WTC11 (cell line): ENCODE measurements around the gene KDM4F. TPM values are rescaled to one million over a fixed set of nuclear protein-coding genes. Genes with fewer than 3 reads are reported as not detected.

Source experiments
- ATAC-seq: fragments of 200-7000 bp; cut with Tn5 transposase; 2 replicates; pipeline ENCODE4 v1.10.0; 2021; ENCODE audit warnings: mild to moderate bottlenecking, moderate library complexity
- CTCF ChIA-PET: fragments of 300-600 bp; sonication (Branson Sonifier 250); formaldehyde crosslinking; loops from one replicate; lab custom pipeline; 2021; ENCODE audit warnings: antibody characterized with exemption; lab: Charles Lee
- POLR2A ChIA-PET: fragments of 350-600 bp; sonication (Branson Sonifier 250); formaldehyde crosslinking; loops from one replicate; lab custom pipeline; 2021; ENCODE audit warnings: antibody characterized with exemption; lab: Charles Lee
- DNase-seq: peaks from one replicate; pipeline ENCODE4 v3.0.0; 2021; ENCODE audit warnings: low spot score
- H3K27ac Mint-ChIP-seq: 2 replicates; pipeline ENCODE4 v1.8.0; 2021; ENCODE audit warnings: mixed read lengths
- H3K27me3 Mint-ChIP-seq: 2 replicates; pipeline ENCODE4 v1.8.0; 2021; ENCODE audit warnings: low read depth, mild to moderate bottlenecking, moderate library complexity, mixed read lengths
- H3K36me3 Mint-ChIP-seq: 2 replicates; pipeline ENCODE4 v1.8.0; 2021; ENCODE audit warnings: mixed read lengths
- H3K4me1 Mint-ChIP-seq: 2 replicates; pipeline ENCODE4 v1.8.0; 2022; ENCODE audit warnings: mixed read lengths
- H3K4me3 Mint-ChIP-seq: 2 replicates; pipeline ENCODE4 v1.8.0; 2021; ENCODE audit warnings: mild to moderate bottlenecking, moderate library complexity, mixed read lengths
- H3K9me3 Mint-ChIP-seq: 2 replicates; pipeline ENCODE4 v1.8.0; 2021; ENCODE audit warnings: mixed read lengths
- ETV6 ChIP-seq: sonication (generic); formaldehyde crosslinking; IDR thresholded peaks from 2 replicates; pipeline ENCODE4 v1.8.1; 2022; ENCODE audit warnings: mild to moderate bottlenecking, missing genetic modification reagents
- FOXJ3 ChIP-seq: sonication (generic); formaldehyde crosslinking; IDR thresholded peaks from 2 replicates; pipeline ENCODE4 v1.9.0; 2021; ENCODE audit warnings: missing genetic modification reagents, mild to moderate bottlenecking, borderline replicate concordance
- GABPB1 ChIP-seq: sonication (generic); formaldehyde crosslinking; IDR thresholded peaks from 2 replicates; pipeline ENCODE4 v1.8.1; 2023; ENCODE audit warnings: mild to moderate bottlenecking, missing genetic modification reagents
- IRF2 ChIP-seq: sonication (generic); formaldehyde crosslinking; IDR thresholded peaks from 2 replicates; pipeline ENCODE4 v1.8.0; 2022; ENCODE audit warnings: low read depth, missing genetic modification reagents, borderline replicate concordance
- MXD4 ChIP-seq: fragments of 250-450 bp; sonication (Bioruptor Pico); IDR thresholded peaks from 2 replicates; pipeline ENCODE4 v1.8.0; 2021; ENCODE audit warnings: mild to moderate bottlenecking, moderate library complexity, borderline replicate concordance
- MYBL2 ChIP-seq: sonication (generic); formaldehyde crosslinking; IDR thresholded peaks from 2 replicates; pipeline ENCODE4 v1.8.1; 2023; ENCODE audit warnings: mild to moderate bottlenecking, moderate library complexity, missing genetic modification reagents
- NFE2L1 ChIP-seq: sonication (generic); formaldehyde crosslinking; IDR thresholded peaks from 2 replicates; pipeline ENCODE4 v1.8.1; 2023; ENCODE audit warnings: missing genetic modification reagents
- NR3C1 ChIP-seq: sonication (generic); formaldehyde crosslinking; conservative IDR thresholded peaks from 2 replicates; pipeline ENCODE4 v1.8.1; 2023; ENCODE audit warnings: low read depth, mild to moderate bottlenecking, missing genetic modification reagents
- PRRX2 ChIP-seq: fragments of 250-450 bp; sonication (Bioruptor Pico); IDR thresholded peaks from 2 replicates; pipeline ENCODE4 v1.8.0; 2021; ENCODE audit warnings: mild to moderate bottlenecking
- TCF7 ChIP-seq: sonication (generic); formaldehyde crosslinking; IDR thresholded peaks from 2 replicates; pipeline ENCODE4 v1.8.0; 2022; ENCODE audit warnings: mild to moderate bottlenecking, low read depth, missing genetic modification reagents, moderate library complexity
- ZNF219 ChIP-seq: sonication (generic); formaldehyde crosslinking; IDR thresholded peaks from 2 replicates; pipeline ENCODE4 v1.8.0; 2023; ENCODE audit warnings: missing genetic modification reagents, mild to moderate bottlenecking, borderline replicate concordance
- ZNF317 ChIP-seq: sonication (generic); formaldehyde crosslinking; IDR thresholded peaks from 2 replicates; pipeline ENCODE4 v1.8.1; 2023; ENCODE audit warnings: low read depth, mild to moderate bottlenecking, moderate library complexity, missing genetic modification reagents, borderline replicate concordance
- ZNF416 ChIP-seq: fragments of 250-450 bp; sonication (Bioruptor Pico); IDR thresholded peaks from 2 replicates; pipeline ENCODE4 v1.9.0; 2021; ENCODE audit warnings: mild to moderate bottlenecking, inconsistent platforms
- ZNF671 ChIP-seq: fragments of 250-450 bp; sonication (Bioruptor Pico); IDR thresholded peaks from 2 replicates; pipeline ENCODE4 v1.8.0; 2021; ENCODE audit warnings: mild to moderate bottlenecking
- total RNA-seq: library from RNA; stranded (reverse); gene quantifications from 3 replicates; pipeline ENCODE4 v1.2.3, GENCODE V29; 2021
- TF ChIP-seq, protein P1 (sequence below): fragments of 250-450 bp; sonication (Bioruptor Pico); IDR thresholded peaks from 2 replicates; pipeline ENCODE4 v1.9.0; 2021; ENCODE audit warnings: mild to moderate bottlenecking
- TF ChIP-seq, protein P2 (sequence below): sonication (generic); formaldehyde crosslinking; IDR thresholded peaks from 2 replicates; pipeline ENCODE4 v1.8.1; 2022; ENCODE audit warnings: mild to moderate bottlenecking, moderate library complexity, missing genetic modification reagents
- TF ChIP-seq, protein P3 (sequence below): sonication (generic); formaldehyde crosslinking; IDR thresholded peaks from 2 replicates; pipeline ENCODE4 v1.8.1; 2023; ENCODE audit warnings: mild to moderate bottlenecking, moderate library complexity, missing genetic modification reagents
- TF ChIP-seq, protein P4 (sequence below): sonication (generic); formaldehyde crosslinking; IDR thresholded peaks from 2 replicates; pipeline ENCODE4 v1.8.0; 2022; ENCODE audit warnings: mild to moderate bottlenecking, missing genetic modification reagents
- TF ChIP-seq, protein P5 (sequence below): sonication (generic); formaldehyde crosslinking; IDR thresholded peaks from 2 replicates; pipeline ENCODE4 v1.8.1; 2023; ENCODE audit warnings: mild to moderate bottlenecking, missing genetic modification reagents, borderline replicate concordance
- TF ChIP-seq, protein P6 (sequence below): fragments of 250-450 bp; sonication (Bioruptor Pico); IDR thresholded peaks from 2 replicates; pipeline ENCODE4 v1.8.0; 2021; ENCODE audit warnings: mild to moderate bottlenecking

KDM4F gene
- total RNA-seq, 1 experiment from 2014 or later = not detected

DNA sequence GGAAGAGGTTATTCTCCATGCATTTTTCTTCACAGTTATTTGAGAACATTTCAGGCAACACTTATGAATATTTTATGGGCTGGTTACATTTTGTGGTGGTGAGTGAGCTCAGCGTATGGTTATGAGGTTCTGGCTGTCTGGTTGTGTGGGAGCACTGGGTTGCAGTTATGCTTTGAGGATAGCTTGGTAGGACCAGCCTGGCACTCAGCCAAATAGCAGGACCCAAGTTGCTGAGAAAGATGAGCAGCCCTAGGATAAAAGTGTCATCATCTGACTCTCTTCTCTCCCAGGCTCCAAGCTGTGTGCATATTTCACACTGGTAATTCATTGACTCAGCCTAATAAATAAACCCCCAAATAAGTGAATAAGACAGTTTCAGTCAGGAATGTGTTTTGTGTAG, 9.4 kb downstream of the KDM4F start (continued):
- TF ChIP-seq, protein P1, sequence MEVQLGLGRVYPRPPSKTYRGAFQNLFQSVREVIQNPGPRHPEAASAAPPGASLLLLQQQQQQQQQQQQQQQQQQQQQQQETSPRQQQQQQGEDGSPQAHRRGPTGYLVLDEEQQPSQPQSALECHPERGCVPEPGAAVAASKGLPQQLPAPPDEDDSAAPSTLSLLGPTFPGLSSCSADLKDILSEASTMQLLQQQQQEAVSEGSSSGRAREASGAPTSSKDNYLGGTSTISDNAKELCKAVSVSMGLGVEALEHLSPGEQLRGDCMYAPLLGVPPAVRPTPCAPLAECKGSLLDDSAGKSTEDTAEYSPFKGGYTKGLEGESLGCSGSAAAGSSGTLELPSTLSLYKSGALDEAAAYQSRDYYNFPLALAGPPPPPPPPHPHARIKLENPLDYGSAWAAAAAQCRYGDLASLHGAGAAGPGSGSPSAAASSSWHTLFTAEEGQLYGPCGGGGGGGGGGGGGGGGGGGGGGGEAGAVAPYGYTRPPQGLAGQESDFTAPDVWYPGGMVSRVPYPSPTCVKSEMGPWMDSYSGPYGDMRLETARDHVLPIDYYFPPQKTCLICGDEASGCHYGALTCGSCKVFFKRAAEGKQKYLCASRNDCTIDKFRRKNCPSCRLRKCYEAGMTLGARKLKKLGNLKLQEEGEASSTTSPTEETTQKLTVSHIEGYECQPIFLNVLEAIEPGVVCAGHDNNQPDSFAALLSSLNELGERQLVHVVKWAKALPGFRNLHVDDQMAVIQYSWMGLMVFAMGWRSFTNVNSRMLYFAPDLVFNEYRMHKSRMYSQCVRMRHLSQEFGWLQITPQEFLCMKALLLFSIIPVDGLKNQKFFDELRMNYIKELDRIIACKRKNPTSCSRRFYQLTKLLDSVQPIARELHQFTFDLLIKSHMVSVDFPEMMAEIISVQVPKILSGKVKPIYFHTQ = no peak
- no peak for TF ChIP-seq PRRX2
- TF ChIP-seq TCF7 (CRISPR knock-in tag) = no peak
- TF ChIP-seq, protein P2, sequence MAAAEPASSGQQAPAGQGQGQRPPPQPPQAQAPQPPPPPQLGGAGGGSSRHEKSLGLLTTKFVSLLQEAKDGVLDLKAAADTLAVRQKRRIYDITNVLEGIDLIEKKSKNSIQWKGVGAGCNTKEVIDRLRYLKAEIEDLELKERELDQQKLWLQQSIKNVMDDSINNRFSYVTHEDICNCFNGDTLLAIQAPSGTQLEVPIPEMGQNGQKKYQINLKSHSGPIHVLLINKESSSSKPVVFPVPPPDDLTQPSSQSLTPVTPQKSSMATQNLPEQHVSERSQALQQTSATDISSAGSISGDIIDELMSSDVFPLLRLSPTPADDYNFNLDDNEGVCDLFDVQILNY (CRISPR knock-in tag) = no peak
- TF ChIP-seq FOXJ3 (CRISPR knock-in tag) = no peak
- no peak for TF ChIP-seq NR3C1 (CRISPR knock-in tag)
- no peak for TF ChIP-seq ETV6 (CRISPR knock-in tag)
- TF ChIP-seq NFE2L1 (CRISPR knock-in tag) = no peak
- no peak for TF ChIP-seq MYBL2 (CRISPR knock-in tag)

DNA sequence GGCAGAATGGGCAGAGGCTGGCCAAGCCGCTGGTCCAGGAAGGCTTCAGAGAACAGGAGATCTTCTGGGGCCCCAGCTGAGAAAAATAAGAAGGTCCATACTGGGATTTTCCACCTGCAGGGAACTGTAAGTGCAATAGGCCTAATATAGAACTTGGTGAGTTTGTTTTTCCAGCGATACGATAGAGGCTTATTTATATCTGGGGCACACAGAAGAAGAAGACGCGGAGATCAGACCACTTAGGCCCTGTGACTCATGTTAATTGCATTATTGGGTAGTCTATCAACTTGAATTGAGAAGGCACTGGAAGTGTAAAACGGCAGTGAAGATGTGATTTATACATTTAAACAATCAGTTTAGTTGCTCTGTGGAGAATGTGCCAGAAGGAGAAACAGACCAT, 9.8 kb downstream of the KDM4F start:
- ChIA-PET POLR2A (no interaction called here), CTCF (no interaction called here)
- peaks cover 27% of the 10 kb centered on the region for H3K27me3 Mint-ChIP-seq
- H3K4me1 Mint-ChIP-seq = no peaks in the 10 kb centered on the region
- TF ChIP-seq, protein P3, sequence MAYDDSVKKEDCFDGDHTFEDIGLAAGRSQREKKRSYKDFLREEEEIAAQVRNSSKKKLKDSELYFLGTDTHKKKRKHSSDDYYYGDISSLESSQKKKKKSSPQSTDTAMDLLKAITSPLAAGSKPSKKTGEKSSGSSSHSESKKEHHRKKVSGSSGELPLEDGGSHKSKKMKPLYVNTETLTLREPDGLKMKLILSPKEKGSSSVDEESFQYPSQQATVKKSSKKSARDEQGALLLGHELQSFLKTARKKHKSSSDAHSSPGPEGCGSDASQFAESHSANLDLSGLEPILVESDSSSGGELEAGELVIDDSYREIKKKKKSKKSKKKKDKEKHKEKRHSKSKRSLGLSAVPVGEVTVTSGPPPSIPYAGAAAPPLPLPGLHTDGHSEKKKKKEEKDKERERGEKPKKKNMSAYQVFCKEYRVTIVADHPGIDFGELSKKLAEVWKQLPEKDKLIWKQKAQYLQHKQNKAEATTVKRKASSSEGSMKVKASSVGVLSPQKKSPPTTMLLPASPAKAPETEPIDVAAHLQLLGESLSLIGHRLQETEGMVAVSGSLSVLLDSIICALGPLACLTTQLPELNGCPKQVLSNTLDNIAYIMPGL (CRISPR knock-in tag) = no peak
- TF ChIP-seq ETV6 (CRISPR knock-in tag) (no peak), ZNF317 (CRISPR knock-in tag) (no peak), GABPB1 (CRISPR knock-in tag) (no peak), IRF2 (CRISPR knock-in tag) (no peak), ZNF219 (CRISPR knock-in tag) (no peak), MXD4 (no peak), TCF7 (CRISPR knock-in tag) (no peak), ZNF416 (CRISPR knock-in tag) (no peak), ZNF671 (CRISPR knock-in tag) (no peak)
- TF ChIP-seq, protein P4, sequence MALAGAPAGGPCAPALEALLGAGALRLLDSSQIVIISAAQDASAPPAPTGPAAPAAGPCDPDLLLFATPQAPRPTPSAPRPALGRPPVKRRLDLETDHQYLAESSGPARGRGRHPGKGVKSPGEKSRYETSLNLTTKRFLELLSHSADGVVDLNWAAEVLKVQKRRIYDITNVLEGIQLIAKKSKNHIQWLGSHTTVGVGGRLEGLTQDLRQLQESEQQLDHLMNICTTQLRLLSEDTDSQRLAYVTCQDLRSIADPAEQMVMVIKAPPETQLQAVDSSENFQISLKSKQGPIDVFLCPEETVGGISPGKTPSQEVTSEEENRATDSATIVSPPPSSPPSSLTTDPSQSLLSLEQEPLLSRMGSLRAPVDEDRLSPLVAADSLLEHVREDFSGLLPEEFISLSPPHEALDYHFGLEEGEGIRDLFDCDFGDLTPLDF (CRISPR knock-in tag) = no peak
- TF ChIP-seq, protein P5, sequence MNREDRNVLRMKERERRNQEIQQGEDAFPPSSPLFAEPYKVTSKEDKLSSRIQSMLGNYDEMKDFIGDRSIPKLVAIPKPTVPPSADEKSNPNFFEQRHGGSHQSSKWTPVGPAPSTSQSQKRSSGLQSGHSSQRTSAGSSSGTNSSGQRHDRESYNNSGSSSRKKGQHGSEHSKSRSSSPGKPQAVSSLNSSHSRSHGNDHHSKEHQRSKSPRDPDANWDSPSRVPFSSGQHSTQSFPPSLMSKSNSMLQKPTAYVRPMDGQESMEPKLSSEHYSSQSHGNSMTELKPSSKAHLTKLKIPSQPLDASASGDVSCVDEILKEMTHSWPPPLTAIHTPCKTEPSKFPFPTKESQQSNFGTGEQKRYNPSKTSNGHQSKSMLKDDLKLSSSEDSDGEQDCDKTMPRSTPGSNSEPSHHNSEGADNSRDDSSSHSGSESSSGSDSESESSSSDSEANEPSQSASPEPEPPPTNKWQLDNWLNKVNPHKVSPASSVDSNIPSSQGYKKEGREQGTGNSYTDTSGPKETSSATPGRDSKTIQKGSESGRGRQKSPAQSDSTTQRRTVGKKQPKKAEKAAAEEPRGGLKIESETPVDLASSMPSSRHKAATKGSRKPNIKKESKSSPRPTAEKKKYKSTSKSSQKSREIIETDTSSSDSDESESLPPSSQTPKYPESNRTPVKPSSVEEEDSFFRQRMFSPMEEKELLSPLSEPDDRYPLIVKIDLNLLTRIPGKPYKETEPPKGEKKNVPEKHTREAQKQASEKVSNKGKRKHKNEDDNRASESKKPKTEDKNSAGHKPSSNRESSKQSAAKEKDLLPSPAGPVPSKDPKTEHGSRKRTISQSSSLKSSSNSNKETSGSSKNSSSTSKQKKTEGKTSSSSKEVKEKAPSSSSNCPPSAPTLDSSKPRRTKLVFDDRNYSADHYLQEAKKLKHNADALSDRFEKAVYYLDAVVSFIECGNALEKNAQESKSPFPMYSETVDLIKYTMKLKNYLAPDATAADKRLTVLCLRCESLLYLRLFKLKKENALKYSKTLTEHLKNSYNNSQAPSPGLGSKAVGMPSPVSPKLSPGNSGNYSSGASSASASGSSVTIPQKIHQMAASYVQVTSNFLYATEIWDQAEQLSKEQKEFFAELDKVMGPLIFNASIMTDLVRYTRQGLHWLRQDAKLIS (CRISPR knock-in tag) = no peak
- TF ChIP-seq, protein P1 = no peak
- TF ChIP-seq, protein P6, sequence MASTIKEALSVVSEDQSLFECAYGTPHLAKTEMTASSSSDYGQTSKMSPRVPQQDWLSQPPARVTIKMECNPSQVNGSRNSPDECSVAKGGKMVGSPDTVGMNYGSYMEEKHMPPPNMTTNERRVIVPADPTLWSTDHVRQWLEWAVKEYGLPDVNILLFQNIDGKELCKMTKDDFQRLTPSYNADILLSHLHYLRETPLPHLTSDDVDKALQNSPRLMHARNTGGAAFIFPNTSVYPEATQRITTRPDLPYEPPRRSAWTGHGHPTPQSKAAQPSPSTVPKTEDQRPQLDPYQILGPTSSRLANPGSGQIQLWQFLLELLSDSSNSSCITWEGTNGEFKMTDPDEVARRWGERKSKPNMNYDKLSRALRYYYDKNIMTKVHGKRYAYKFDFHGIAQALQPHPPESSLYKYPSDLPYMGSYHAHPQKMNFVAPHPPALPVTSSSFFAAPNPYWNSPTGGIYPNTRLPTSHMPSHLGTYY = no peak
- no peak overlapping the region for H3K4me3 Mint-ChIP-seq
- H3K27ac Mint-ChIP-seq = no peak overlapping the region
- DNase-seq = no peak
- no peak for ATAC-seq
- H3K9me3 Mint-ChIP-seq = no peaks in the 10 kb centered on the region
- H3K36me3 Mint-ChIP-seq = no peaks in the 10 kb centered on the region
